GM19025 (cell line): ENCODE data around the gene NLGN1.

Experiments used
- ATAC-seq: cut with Tn5 transposase; IDR thresholded peaks from one replicate; pipeline ENCODE4 v1.9.1; 2021; ENCODE audit warnings: mild to moderate bottlenecking, low read depth, moderate library complexity; ENCODE audit not compliant: unreplicated experiment

NLGN1 gene

GRCh38 chr3:173819368-173819767 lies 421.8 kb downstream of the NLGN1 start:
- no peak for ATAC-seq

- no peak for ATAC-seq
Measured at GRCh38 chr3:173823911-173824460, 426.4 kb downstream of the NLGN1 start.

GRCh38 chr3:173825730-173826129 lies 428.2 kb downstream of the NLGN1 start:
- ATAC-seq: no peak

DNA sequence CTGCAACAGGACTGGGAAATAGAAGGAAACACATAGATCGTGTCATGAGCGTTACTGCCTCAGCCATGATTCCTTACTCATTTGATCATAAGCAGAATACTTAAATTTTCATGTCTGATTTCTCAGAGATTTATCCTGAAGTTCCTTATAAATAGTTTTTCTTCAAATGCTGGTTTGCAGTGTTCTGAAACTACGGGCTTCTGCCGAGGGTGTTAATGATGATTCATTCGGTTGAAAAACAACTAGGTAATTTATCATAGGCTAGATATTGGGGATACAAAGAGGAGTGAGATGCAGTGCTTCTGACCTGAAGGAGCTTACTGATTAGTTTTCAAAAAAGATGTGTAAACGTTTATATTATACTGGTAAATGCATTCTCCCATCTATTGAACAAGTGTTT lies 428.9 kb downstream of the NLGN1 start:
- no peak for ATAC-seq

- no peak for ATAC-seq
Measured at GRCh38 chr3:173826901-173827609, 429.5 kb downstream of the NLGN1 start.

DNA sequence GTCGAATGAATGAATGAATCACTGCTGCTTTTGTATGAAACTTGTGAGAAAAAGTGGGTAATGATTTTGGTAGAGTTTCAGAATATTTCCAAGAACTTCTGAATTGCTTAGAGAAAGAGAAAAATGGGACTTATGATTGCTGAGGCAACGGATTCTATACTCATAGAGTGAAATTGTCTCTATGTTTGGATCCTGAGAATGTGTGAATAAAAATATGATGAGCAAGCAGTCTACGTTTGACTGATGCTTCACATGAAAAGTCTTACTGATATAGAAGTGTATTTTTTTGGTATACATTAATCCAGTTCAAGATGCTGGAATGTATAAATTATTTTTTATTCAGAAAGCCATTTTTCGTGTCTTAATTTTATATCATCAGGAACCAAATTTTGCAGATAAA lies 441.1 kb downstream of the NLGN1 start:
- ATAC-seq: no peak

DNA sequence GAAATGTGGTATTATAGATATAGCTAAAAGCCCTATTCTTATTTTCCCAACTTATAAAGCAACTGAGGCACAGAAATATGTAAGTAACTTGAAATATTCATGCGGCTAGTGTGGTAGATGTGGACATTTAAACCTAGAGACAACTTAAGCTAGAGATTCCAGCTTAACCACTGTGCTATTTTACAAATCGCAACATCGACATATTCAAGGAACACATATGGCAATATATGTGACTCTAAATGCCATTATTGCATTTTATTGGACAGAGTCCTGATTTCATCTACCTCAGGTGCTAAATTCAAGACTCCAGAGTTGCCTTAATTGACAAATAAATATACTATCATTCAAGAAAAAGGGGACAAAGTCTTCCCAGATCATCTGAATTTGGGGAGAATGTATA lies 442.3 kb downstream of the NLGN1 start:
- no peak for ATAC-seq

GRCh38 chr3:173841334-173841733 lies 443.8 kb downstream of the NLGN1 start:
- ATAC-seq: no peak

- no peak for ATAC-seq
Measured at GRCh38 chr3:173843060-173843459, 445.5 kb downstream of the NLGN1 start.

GRCh38 chr3:173846584-173846983 lies 449.0 kb downstream of the NLGN1 start:
- no peak for ATAC-seq

DNA sequence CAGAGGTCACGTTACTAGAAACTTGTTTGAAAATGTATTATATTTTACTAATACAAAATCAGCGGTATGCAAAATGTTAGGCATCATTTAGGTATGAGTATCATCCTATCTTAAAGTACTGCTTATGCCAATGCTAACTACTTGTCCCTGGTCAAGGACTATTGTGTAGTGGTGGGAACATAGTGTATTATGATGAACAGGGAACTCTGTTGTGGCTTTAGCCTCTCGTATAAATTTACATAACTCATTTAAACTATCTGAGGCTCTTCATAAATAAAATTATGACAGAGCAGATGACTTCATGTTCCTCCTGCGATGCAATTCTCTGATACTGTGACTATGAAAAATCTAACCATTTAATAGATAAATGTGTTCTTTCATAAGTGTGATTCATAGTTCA lies 451.9 kb downstream of the NLGN1 start:
- ATAC-seq: no peak

DNA sequence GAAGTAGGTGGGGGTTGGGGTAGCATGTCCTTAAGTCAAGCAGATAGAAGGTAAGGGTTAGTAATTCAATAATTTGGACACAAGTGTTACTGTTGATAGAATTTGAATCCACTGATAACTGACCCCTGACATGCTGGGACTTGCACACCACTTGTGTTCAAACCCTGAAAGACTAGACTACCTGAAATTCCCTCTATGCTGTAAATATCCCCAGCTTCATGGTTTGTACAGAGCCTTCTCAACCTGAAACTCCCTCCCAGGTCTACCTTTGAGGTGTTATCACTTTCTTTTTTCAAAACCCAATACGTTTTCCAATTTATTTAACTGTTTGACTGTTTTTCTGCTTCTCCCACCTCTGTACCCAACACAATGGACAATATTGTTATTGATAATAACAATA lies 459.6 kb downstream of the NLGN1 start:
- no peak for ATAC-seq

DNA sequence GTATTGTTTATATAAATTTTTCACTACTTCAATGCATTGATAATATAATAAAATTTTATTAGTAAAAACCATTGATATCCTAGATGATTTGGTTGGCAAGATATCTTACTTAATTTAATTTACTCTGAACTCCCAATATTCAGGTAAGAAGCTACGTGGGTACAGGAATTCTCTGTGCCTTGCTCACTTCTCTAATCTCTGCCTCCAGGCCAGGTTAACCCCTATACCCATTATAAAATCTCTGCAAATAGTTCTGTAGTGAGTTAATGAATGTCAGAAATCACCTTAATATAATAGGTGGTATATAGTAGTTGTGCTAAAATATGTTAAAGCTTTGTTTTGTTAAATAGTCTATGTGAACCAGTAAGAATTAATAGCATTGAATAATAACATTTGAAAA lies 465.2 kb downstream of the NLGN1 start:
- ATAC-seq: no peak

DNA sequence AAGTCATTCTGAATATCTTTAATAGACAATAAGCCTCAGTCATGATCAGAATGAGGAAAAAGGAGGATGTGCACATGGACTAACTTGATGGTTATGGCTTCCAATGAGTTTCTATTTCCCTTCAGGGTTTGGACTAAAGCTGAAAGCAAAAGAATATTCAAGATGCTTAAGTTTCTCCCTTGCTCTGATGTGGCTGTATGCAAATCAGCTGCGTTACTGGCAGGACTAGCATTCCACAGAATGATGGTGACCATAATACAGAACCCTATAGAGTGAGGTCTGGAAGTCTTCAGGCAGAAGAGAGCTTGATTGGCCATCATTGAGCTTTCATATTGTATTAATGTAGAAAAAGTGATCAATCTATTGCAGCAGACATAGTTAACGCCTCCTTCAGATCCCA lies 466.0 kb downstream of the NLGN1 start:
- ATAC-seq: no peak

- ATAC-seq: no peak
Measured at GRCh38 chr3:173865900-173866498, 468.5 kb downstream of the NLGN1 start.

DNA sequence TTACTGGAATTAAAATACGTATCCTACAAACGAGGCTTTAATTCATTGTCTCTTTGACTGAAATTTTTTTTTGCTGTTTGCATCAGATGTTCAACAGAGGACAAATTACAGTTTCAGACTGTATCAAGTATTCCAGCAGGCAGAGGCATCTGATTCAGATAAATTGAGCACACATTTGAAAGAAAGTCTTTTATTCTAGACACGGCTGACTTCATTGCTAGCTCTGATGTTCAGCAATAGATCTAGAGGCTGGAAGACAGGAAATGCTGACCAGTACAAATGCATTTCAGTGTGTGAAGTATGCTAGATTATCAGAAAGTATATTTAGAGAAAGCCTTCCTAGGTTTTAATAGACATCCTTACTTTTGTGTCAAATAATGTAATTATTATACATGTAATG lies 472.2 kb downstream of the NLGN1 start:
- ATAC-seq: no peak

DNA sequence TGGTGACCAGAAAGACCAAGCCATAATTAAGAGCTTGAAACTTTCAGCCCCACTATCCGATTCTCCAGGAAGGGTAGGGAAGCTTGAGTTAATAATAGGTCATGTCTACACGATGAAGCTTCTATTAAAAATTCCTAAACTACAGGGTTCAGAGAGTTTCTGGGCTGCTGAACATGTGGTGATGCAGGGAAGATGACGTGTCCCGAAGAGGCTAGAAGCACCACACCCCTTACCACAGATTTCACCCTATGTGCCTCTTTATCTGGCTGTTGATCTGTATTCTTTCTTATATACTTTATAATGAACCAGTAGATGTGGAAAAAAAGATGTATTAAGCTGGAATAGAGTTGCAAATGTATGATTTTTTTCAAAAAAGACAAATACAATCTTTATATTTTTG lies 473.4 kb downstream of the NLGN1 start:
- ATAC-seq: no peak

DNA sequence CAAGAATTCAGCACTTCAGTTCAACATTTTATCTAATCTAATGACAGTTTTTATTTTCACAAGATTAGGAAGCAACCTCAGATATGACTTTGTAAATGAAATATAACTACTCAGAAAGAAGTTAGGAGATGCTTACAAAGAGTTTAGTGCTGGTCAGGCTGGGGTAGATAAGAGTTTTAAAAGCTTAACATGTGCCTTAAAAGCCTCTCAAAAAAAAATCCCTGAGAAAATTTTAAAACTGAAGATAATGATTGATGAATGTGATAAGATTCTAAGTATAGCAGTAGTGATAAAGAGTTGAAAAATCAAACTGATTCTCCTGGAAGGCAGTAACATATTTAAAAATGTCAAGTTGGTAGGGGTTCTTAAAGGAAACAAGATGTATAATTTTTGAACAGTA lies 478.2 kb downstream of the NLGN1 start:
- ATAC-seq: no peak

GRCh38 chr3:173876476-173876875 lies 478.9 kb downstream of the NLGN1 start:
- ATAC-seq: no peak

DNA sequence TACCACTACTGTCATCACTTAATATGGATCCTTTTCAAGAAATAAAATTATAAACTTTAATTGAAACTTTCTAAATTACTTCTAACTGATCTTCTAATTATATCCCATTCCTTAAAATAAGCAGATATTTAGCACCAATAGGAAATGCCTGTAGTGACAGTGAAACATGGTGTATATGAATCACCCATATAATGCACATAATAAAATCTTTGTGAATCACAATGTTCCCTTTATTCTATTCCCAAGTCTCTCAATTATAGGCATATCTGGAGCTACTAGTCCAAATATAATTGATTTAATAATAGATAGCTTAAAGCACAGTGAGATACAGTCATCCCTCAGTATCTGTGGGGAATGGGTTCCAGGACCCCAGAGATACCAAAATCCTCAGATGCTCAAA lies 490.3 kb downstream of the NLGN1 start:
- ATAC-seq: no peak

DNA sequence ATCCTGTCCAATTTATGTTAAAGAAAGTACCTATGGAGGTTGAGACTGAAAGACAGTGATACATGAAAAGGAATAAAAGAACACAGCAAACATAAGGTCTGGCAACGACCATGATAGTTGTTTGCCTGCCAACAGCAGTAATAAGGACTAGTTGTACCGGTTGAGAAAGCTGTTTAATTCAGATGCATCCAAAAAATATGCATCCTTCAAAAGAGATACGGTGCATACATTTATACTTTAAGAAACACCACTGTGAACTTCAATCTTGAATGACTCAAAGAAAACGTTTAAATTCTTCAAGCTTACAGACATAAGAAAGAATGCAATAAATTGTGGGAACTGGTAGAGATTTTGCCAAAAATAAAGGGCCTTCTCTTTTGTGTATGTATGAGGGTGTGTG lies 492.1 kb downstream of the NLGN1 start:
- no peak for ATAC-seq

DNA sequence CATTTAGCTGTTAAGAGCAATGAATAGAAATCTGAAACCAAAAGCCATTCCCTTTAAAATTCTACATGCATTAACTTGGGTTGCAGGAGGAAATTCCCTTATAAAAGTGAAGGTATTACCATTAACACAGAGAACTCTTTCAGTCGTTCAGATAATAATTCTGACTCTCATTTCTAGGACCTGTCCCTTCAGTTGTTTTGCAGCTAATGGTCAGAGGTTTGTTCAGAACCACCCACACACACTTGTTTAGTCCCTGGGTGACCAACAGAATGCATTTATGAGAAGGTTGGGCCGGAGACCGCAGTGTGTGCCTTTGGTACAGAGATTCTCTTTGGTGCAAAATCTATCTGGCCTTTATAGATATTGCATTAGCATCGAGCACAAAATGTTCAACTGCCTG lies 492.5 kb downstream of the NLGN1 start:
- ATAC-seq: no peak
